GM12874 (cell line): ENCODE data around the gene SLC9A8.

Experiments used
- CTCF ChIP-seq: IDR thresholded peaks from 2 replicates; pipeline ENCODE4 v1.5.1; 2011; ENCODE audit warnings: low read depth, mild to moderate bottlenecking, control low read depth, low read length, moderate library complexity; ENCODE audit not compliant: insufficient read depth

Gene SLC9A8

GRCh38 chr20:49862607-49863200 lies 50.1 kb downstream of the SLC9A8 start:
- TF ChIP-seq CTCF: no peak

GRCh38 chr20:49863666-49864065 lies 51.0 kb downstream of the SLC9A8 start:
- no peak for TF ChIP-seq CTCF

GRCh38 chr20:49865559-49865958 lies 52.9 kb downstream of the SLC9A8 start:
- no peak for TF ChIP-seq CTCF

DNA sequence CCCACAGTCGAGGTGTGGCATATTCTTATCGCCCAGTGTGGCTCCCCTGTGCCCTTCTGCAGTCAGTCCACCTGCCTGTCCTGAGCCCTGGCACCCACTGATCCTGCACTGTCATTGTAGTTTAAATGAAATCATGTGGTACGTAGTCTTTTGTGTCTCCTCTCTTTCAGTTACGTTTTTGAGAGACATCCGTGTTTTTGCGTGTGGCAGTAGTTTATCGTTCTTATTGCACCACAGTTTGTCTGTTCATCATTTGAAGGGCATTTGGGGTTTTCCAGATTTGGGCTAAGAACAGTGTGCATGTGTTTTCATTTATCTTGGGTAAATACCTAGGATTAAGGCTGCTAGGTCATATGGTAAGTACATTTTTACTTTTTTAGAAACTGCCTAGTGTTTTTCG lies 53.4 kb downstream of the SLC9A8 start:
- no peak for TF ChIP-seq CTCF

GRCh38 chr20:49867453-49868215 lies 55.0 kb downstream of the SLC9A8 start:
- TF ChIP-seq CTCF: no peak

DNA sequence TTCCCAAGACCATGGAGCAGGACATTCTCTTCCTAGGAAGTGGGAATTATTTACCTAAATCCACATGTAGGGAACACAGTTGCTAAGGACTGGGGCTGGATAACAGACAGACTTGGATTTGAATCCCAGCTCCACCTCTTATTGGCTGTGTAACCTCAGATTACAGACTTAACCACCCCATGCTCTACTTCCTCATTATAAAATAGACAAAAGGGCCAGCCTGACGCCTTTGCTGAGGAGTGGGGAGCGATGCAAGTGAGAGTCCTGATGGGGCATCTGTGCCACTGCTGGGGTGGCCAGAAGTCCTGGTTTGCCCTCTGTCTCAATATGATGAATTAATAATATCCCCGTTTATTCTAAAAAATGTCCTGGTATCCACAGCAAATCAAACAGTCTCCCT lies 55.9 kb downstream of the SLC9A8 start:
- no peak for TF ChIP-seq CTCF

DNA sequence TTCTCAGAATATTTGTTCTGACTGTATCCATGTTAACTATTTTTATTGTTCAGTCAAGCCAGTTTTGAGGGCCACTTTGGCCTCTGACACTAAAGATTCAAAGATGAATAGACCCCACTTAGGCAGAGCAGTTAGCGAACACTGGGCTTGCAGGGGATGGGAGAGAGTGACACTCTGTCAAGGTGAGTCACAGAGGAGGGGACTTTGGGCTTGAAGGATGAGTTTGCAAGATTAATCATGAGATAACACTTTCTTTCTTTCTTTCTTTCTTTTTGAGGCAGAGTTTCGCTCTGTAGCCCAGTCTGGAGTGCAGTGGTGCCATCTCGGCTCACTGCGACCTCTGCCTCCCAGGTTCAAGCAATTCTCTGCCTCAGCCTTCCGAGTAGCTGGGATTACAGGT lies 56.3 kb downstream of the SLC9A8 start:
- no peak for TF ChIP-seq CTCF
